OCI-LY7 (cell line): ENCODE data around the gene SRP68. TPM values are rescaled to one million over a fixed set of nuclear protein-coding genes. Genes with fewer than 3 reads are reported as not detected.

Experiments
- BruUV-seq: library from RNA; stranded (reverse); fragments of 400-500 nt; replicated peaks from 2 replicates; lab custom pipeline; 2021; lab: Mats Ljungman, UMichigan
- CTCF ChIA-PET: fragments of 300-600 bp; sonication (Branson Sonifier 250); formaldehyde crosslinking; loops from one replicate; lab custom pipeline; 2022; ENCODE audit warnings: antibody characterized with exemption; ENCODE audit not compliant: unreplicated experiment; lab: Charles Lee
- POLR2A ChIA-PET: fragments of 300-600 bp; sonication (Branson Sonifier 250); formaldehyde crosslinking; loops from one replicate; lab custom pipeline; 2022; ENCODE audit warnings: antibody characterized with exemption; lab: Charles Lee
- DNase-seq: peaks from one replicate; pipeline ENCODE4 v3.0.0-alpha.2; 2015; ENCODE audit warnings: low spot score
- H2AFZ ChIP-seq: fragments of 200-600 bp; sonication (generic), shearing (Covaris generic); 2 replicates; pipeline ENCODE4 v1.6.1; 2014; ENCODE audit warnings: mild to moderate bottlenecking, antibody characterized with exemption, low read length, moderate library complexity
- H3K27ac ChIP-seq: fragments of 200-600 bp; sonication (generic); 2 replicates; pipeline ENCODE4 v1.5.1; 2014; ENCODE audit warnings: mixed run types, low read depth, mild to moderate bottlenecking, moderate library complexity, low read length, inconsistent platforms; ENCODE audit not compliant: poor library complexity, severe bottlenecking
- H3K36me3 ChIP-seq: fragments of 200-600 bp; sonication (generic); 2 replicates; pipeline ENCODE4 v1.6.1; 2014; ENCODE audit warnings: mild to moderate bottlenecking, antibody characterized with exemption, low read length, moderate library complexity, mixed read lengths; ENCODE audit not compliant: insufficient read depth
- H3K4me1 ChIP-seq: fragments of 200-600 bp; sonication (generic); 2 replicates; pipeline ENCODE4 v1.5.1; 2014; ENCODE audit warnings: mild to moderate bottlenecking, low read length; ENCODE audit not compliant: insufficient read depth, poor library complexity, severe bottlenecking
- H3K4me2 ChIP-seq: fragments of 200-600 bp; sonication (generic); 2 replicates; pipeline ENCODE4 v1.6.1; 2014; ENCODE audit warnings: mild to moderate bottlenecking, low read length
- H3K4me3 ChIP-seq: fragments of 200-600 bp; sonication (generic); 2 replicates; pipeline ENCODE4 v1.5.1; 2014; ENCODE audit warnings: mild to moderate bottlenecking, low read depth, low read length; ENCODE audit not compliant: poor library complexity, severe bottlenecking
- H3K79me2 ChIP-seq: fragments of 200-600 bp; sonication (generic); 2 replicates; pipeline ENCODE4 v1.6.1; 2016; ENCODE audit warnings: low read depth, mild to moderate bottlenecking, low read length, moderate library complexity, mixed read lengths; ENCODE audit not compliant: insufficient read depth
- H3K9me2 ChIP-seq: fragments of 200-600 bp; sonication (generic); 2 replicates; pipeline ENCODE4 v1.6.1; 2016; ENCODE audit warnings: mild to moderate bottlenecking, low read length, mixed read lengths; ENCODE audit not compliant: insufficient read depth
- H3K9me3 ChIP-seq: fragments of 200-600 bp; sonication (generic); 2 replicates; pipeline ENCODE4 v1.6.1; 2014; ENCODE audit warnings: mild to moderate bottlenecking, mixed run types, low read length, mixed read lengths
- H4K20me1 ChIP-seq: fragments of 200-600 bp; sonication (generic); 2 replicates; pipeline ENCODE4 v1.6.1; 2014; ENCODE audit warnings: mild to moderate bottlenecking, antibody characterized with exemption, low read length, moderate library complexity, mixed read lengths; ENCODE audit not compliant: insufficient read depth
- EZH2phosphoT487 ChIP-seq: fragments of 200-600 bp; sonication (generic); IDR thresholded peaks from 2 replicates; pipeline ENCODE4 v1.6.1; 2018; ENCODE audit warnings: low read depth, borderline replicate concordance, mild to moderate bottlenecking, mixed run types, antibody characterized with exemption, low read length, moderate library complexity, mixed read lengths
- intact Hi-C: fragments of 100-400 bp; cut with micrococcal nuclease; formaldehyde crosslinking; loops from one replicate; pipeline ENCODE4 v1.10.0; 2022; ENCODE audit not compliant: unreplicated experiment
- total RNA-seq, 2 experiments: library from RNA; depleted of rRNA in 1 of 2; stranded (reverse); fragments of >200 nt in 1 of 2; shearing (Covaris generic) in 1 of 2; gene quantifications; 2 replicates each; pipeline ENCODE4 v1.2.3, GENCODE V29; 2014 to 2022
- TF ChIP-seq, protein P1 (sequence below): fragments of 200-600 bp; sonication (generic); conservative IDR thresholded peaks from 2 replicates; pipeline ENCODE4 v1.5.1; 2014; ENCODE audit warnings: mild to moderate bottlenecking, antibody characterized with exemption, low read length, moderate library complexity, mixed read lengths

SRP68 gene
- total RNA-seq, 2 experiments from 2014 or later, result 54.0 to 200 TPM

GRCh38 chr17:76017481-76018339 lies 54.6 kb downstream of the SRP68 start:
- Histone ChIP-seq H3K4me3 (no peak overlapping the region), H4K20me1 (no peaks in the 10 kb centered on the region), H3K36me3 (no peaks in the 10 kb centered on the region), H3K9me2 (no peaks in the 10 kb centered on the region), H3K4me2 (no peak overlapping the region), H3K79me2 (no peaks in the 10 kb centered on the region), H3K9me3 (no peaks in the 10 kb centered on the region), H2AFZ (no peak overlapping the region), H3K4me1 (peaks cover 40% of the 10 kb centered on the region), H3K27ac (no peak overlapping the region)
- TF ChIP-seq EZH2phosphoT487, result no peak
- TF ChIP-seq, protein P1, sequence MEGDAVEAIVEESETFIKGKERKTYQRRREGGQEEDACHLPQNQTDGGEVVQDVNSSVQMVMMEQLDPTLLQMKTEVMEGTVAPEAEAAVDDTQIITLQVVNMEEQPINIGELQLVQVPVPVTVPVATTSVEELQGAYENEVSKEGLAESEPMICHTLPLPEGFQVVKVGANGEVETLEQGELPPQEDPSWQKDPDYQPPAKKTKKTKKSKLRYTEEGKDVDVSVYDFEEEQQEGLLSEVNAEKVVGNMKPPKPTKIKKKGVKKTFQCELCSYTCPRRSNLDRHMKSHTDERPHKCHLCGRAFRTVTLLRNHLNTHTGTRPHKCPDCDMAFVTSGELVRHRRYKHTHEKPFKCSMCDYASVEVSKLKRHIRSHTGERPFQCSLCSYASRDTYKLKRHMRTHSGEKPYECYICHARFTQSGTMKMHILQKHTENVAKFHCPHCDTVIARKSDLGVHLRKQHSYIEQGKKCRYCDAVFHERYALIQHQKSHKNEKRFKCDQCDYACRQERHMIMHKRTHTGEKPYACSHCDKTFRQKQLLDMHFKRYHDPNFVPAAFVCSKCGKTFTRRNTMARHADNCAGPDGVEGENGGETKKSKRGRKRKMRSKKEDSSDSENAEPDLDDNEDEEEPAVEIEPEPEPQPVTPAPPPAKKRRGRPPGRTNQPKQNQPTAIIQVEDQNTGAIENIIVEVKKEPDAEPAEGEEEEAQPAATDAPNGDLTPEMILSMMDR, result no peak
- no peak for DNase-seq
- BruUV-seq, result no TSS peak
- CTCF ChIA-PET, result interaction anchor here (0.8 to 1.4 kb wide), 2 partner anchors 12 to 87 kb away, joined by 3 read pairs; no protein-coding TSS in a partner anchor
- intact Hi-C loops, result no loop called here
- POLR2A ChIA-PET, result interaction anchor here (0.6 kb wide), 1 partner anchor 28 kb away, joined by 3 read pairs; no protein-coding TSS in a partner anchor

- no peaks in the 10 kb centered on the region for H3K9me2 ChIP-seq
- H3K4me1 ChIP-seq, result peaks cover 19% of the 10 kb centered on the region
- H4K20me1 ChIP-seq, result no peaks in the 10 kb centered on the region
- BruUV-seq, result no TSS peak
- H3K4me3 ChIP-seq, result no peak overlapping the region
- TF ChIP-seq EZH2phosphoT487, result no peak
- TF ChIP-seq, protein P1, result no peak
- DNase-seq, result no peak
- no peaks in the 10 kb centered on the region for H3K36me3 ChIP-seq
- intact Hi-C loops, result loop anchor here (1.0 to 5.0 kb wide), 6 partner anchors 34 to 284 kb away; partner anchors contain the start of genes EXOC7 and SRP68
- ChIA-PET POLR2A (interaction anchor here (0.7 to 1.5 kb wide), 3 partner anchors 32 to 89 kb away, joined by 3 to 5 read pairs (median 4); partner anchors contain the start of gene EXOC7), CTCF (interaction anchor here (0.6 to 1.4 kb wide), 5 partner anchors 18 to 89 kb away, joined by 3 to 6 read pairs (median 4); partner anchors contain the start of gene EXOC7)
- no peak overlapping the region for H2AFZ ChIP-seq
- H3K4me2 ChIP-seq, result no peak overlapping the region
- no peak overlapping the region for H3K27ac ChIP-seq
- no peaks in the 10 kb centered on the region for H3K79me2 ChIP-seq
- no peaks in the 10 kb centered on the region for H3K9me3 ChIP-seq
Measured at GRCh38 chr17:76014925-76015261, 57.4 kb downstream of the SRP68 start.
